Neural progenitor cell (in vitro differentiated cells): Measurements from ENCODE around the gene SPOCD1.

Source experiments
- CTCF ChIP-seq: fragments of 200-600 bp; sonication (generic); IDR thresholded peaks from 2 replicates; pipeline ENCODE4 v1.5.1; 2017; ENCODE audit warnings: antibody characterized with exemption, mild to moderate bottlenecking
- EZH2 ChIP-seq: fragments of 200-600 bp; sonication (generic); IDR thresholded peaks from 2 replicates; pipeline ENCODE4 v1.6.1; 2017; ENCODE audit warnings: antibody characterized with exemption, mild to moderate bottlenecking, moderate library complexity
- EZH2phosphoT487 ChIP-seq: fragments of 200-600 bp; sonication (generic); IDR thresholded peaks from 2 replicates; pipeline ENCODE4 v1.6.1; 2017; ENCODE audit warnings: antibody characterized with exemption

- no peak for TF ChIP-seq CTCF
- no peak for TF ChIP-seq EZH2phosphoT487
- no peak for TF ChIP-seq EZH2
Observed at GRCh38 chr1:31760471-31761470, 55.1 kb downstream of the SPOCD1 start.
